Mesothelial cell of epicardium (in vitro differentiated cells): ENCODE results near the gene RAI14. TPM values are rescaled to one million over a fixed set of nuclear protein-coding genes. Genes with fewer than 3 reads are reported as not detected.
"Not testable (repeated sequence)": the region's sequence is repeated elsewhere in the genome, so short reads cannot be mapped to it uniquely, and the experiment has no call there.

Experiments used
- DNase-seq, 2 experiments: peaks; one replicate each; pipeline ENCODE4 v3.0.0; 2021; ENCODE audit warnings: low spot score in 2 of 2; ENCODE audit not compliant: unreplicated experiment in 2 of 2
- H3K27ac Mint-ChIP-seq: 2 replicates; pipeline ENCODE4 v1.8.0; 2021; ENCODE audit warnings: mixed read lengths
- H3K27me3 Mint-ChIP-seq: 2 replicates; pipeline ENCODE4 v1.8.0; 2021; ENCODE audit warnings: low read depth, mixed read lengths
- H3K36me3 Mint-ChIP-seq: 2 replicates; pipeline ENCODE4 v1.8.0; 2021; ENCODE audit warnings: mixed read lengths
- H3K4me1 Mint-ChIP-seq: 2 replicates; pipeline ENCODE4 v1.8.0; 2021; ENCODE audit warnings: mixed read lengths
- H3K4me3 Mint-ChIP-seq: 2 replicates; pipeline ENCODE4 v1.8.0; 2021; ENCODE audit warnings: mild to moderate bottlenecking, moderate library complexity, mixed read lengths
- H3K9me3 Mint-ChIP-seq: 2 replicates; pipeline ENCODE4 v1.8.0; 2021; ENCODE audit warnings: mixed read lengths
- CTCF ChIP-seq: fragments of 200-600 bp; sonication (generic); IDR thresholded peaks from one replicate; pipeline ENCODE4 v1.5.0; 2021; ENCODE audit warnings: antibody characterized with exemption; ENCODE audit not compliant: unreplicated experiment
- total RNA-seq: library from RNA; stranded (reverse); gene quantifications from 3 replicates; pipeline ENCODE4 v1.2.1, GENCODE V29; 2021

Gene RAI14
- total RNA-seq, 1 donor from 2014 or later = 134 TPM

GRCh38 chr5:34775886-34776285 is 119.8 kb downstream of the RAI14 start:
- no peak overlapping the region for H3K27ac Mint-ChIP-seq
- H3K9me3 Mint-ChIP-seq = peaks cover 22% of the 10 kb centered on the region
- no peak for TF ChIP-seq CTCF
- no peak for DNase-seq
- peaks cover 3% of the 10 kb centered on the region for H3K4me1 Mint-ChIP-seq
- peaks cover 37% of the 10 kb centered on the region for H3K36me3 Mint-ChIP-seq
- no peak overlapping the region for H3K4me3 Mint-ChIP-seq
- H3K27me3 Mint-ChIP-seq = no peaks in the 10 kb centered on the region

GRCh38 chr5:34778091-34778850 is 122.1 kb downstream of the RAI14 start:
- DNase-seq = no peak
- peaks cover 51% of the 10 kb centered on the region for H3K36me3 Mint-ChIP-seq
- TF ChIP-seq CTCF = no peak
- H3K9me3 Mint-ChIP-seq = peaks cover 34% of the 10 kb centered on the region
- H3K4me1 Mint-ChIP-seq = peaks cover under 1% of the 10 kb centered on the region
- H3K27me3 Mint-ChIP-seq = no peaks in the 10 kb centered on the region
- no peak overlapping the region for H3K4me3 Mint-ChIP-seq
- no peak overlapping the region for H3K27ac Mint-ChIP-seq

- DNase-seq, H3K4me1 Mint-ChIP-seq, H3K4me3 Mint-ChIP-seq, H3K27ac Mint-ChIP-seq, H3K27me3 Mint-ChIP-seq: not testable (repeated sequence)
- peaks cover 51% of the 10 kb centered on the region for H3K9me3 Mint-ChIP-seq
- H3K36me3 Mint-ChIP-seq = peaks cover 58% of the 10 kb centered on the region
Measured at GRCh38 chr5:34783892-34784291, 127.8 kb downstream of the RAI14 start.

- Mint-ChIP-seq H3K27ac (no peak overlapping the region), H3K9me3 (peaks cover 37% of the 10 kb centered on the region), H3K4me1 (peaks cover 3% of the 10 kb centered on the region), H3K27me3 (no peaks in the 10 kb centered on the region), H3K36me3 (peaks cover 45% of the 10 kb centered on the region), H3K4me3 (no peak overlapping the region)
- no peak for DNase-seq
- no peak for TF ChIP-seq CTCF
Measured at GRCh38 chr5:34787035-34787434, 130.9 kb downstream of the RAI14 start.

- Mint-ChIP-seq H3K36me3 (peaks cover 33% of the 10 kb centered on the region), H3K27me3 (no peaks in the 10 kb centered on the region), H3K9me3 (peaks cover 32% of the 10 kb centered on the region), H3K27ac (no peak overlapping the region), H3K4me1 (no peaks in the 10 kb centered on the region), H3K4me3 (no peak overlapping the region)
- TF ChIP-seq CTCF = no peak
- DNase-seq = no peak
Measured at GRCh38 chr5:34789021-34789531, 132.9 kb downstream of the RAI14 start.

- DNase-seq = no peak
- peaks cover 30% of the 10 kb centered on the region for H3K36me3 Mint-ChIP-seq
- H3K9me3 Mint-ChIP-seq = peaks cover 29% of the 10 kb centered on the region
- no peaks in the 10 kb centered on the region for H3K27me3 Mint-ChIP-seq
- no peak for TF ChIP-seq CTCF
- H3K27ac Mint-ChIP-seq = peak overlapping the region; percentile 35
- H3K4me1 Mint-ChIP-seq = no peaks in the 10 kb centered on the region
- no peak overlapping the region for H3K4me3 Mint-ChIP-seq
Measured at GRCh38 chr5:34789639-34790038, 133.5 kb downstream of the RAI14 start.
